Activated CD4-positive, alpha-beta T cell treated with anti-CD3 and anti-CD28 coated beads, Interleukin-2, Interleukin-4, amounts not matched to agents 100 ng/mL and 50 ng/mL, durations not matched to agents 16 hours and 8 hours (primary cell): Measurements from ENCODE around the gene RWDD2A.

Experiments used
- DNase-seq: peaks from one replicate; pipeline ENCODE4 v3.0.0-alpha.2; 2020; ENCODE audit warnings: low spot score

RWDD2A gene

GRCh38 chr6:83199173-83199862 lies 6.2 kb downstream of the RWDD2A start:
- no peak for DNase-seq

DNA sequence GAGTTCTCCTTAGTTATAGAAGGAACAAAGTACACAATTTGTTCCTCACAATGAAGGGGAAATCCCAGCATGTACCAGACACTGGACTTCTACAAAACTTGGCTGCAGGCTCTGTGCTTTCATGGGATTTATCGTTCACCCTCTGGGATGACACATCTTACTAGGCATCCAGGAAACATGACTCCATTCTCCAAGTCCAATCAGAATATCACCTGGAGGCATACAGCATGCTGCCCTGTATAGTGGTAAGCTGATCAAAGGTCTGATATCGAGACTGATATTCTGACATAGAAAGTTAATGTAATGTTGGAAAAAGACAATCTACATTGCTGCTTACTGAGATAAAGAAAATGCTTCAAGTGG lies 6.7 kb downstream of the RWDD2A start:
- no peak for DNase-seq

DNA sequence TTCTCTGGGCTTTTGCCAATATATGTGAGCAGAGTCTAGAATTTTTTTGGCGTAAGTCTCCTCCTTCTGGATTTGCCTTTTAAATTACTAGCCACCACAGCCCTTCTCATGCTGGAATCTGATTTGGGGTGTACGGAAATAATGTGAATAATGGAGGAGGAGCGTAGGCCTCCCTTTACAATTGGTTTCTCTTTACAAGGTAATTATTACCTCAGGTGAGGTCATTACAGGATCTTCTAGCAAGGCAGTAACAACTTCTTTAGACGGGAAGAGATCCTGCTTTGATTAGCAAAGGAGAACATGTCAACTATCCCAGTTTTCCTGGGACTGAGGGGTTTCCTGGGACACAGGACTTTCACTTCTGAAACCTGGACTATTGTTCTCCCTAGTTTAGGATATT lies 8.9 kb downstream of the RWDD2A start:
- DNase-seq = no peak

GRCh38 chr6:83215131-83216047 lies 22.2 kb downstream of the RWDD2A start:
- peak; percentile 62 for DNase-seq

DNA sequence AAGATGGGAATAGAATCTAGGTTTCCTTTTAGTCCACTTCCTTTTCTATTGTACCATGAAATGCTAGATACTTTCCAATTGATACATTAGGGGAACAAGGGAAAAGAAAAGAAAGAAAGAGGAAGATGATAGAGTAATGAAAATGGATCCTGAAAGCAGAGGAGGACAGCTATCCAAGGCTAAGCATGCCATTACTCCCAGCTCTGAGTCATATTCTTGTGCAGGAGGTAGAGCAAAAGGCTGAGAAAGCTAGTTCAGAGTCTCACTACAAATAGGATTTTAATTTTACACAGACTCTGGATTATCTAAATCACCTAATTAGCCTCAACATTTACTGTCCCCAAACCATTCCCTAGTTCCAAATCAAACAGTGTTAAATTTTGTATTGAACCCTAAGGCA lies 23.6 kb downstream of the RWDD2A start:
- DNase-seq = no peak

DNA sequence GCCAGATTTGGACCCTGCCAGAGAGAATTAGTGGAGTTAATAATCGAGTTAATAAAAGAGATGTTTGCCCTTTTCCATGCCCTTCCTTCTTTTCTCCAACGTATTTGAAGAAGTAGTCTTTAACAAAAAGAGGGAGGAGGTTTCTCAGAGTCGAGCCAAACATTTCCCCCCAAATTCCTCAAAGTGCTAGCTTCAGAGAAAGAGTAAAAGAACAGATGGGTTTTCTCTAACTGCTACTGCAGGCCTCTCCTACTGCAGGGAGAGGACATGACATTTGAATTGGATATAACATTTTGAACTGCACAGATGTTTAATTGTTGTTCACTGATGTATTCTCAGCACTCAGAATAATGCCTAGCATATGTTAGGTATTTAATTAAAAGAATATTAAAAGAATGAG lies 25.5 kb downstream of the RWDD2A start:
- no peak for DNase-seq

GRCh38 chr6:83220121-83220520 lies 27.0 kb downstream of the RWDD2A start:
- DNase-seq = no peak

DNA sequence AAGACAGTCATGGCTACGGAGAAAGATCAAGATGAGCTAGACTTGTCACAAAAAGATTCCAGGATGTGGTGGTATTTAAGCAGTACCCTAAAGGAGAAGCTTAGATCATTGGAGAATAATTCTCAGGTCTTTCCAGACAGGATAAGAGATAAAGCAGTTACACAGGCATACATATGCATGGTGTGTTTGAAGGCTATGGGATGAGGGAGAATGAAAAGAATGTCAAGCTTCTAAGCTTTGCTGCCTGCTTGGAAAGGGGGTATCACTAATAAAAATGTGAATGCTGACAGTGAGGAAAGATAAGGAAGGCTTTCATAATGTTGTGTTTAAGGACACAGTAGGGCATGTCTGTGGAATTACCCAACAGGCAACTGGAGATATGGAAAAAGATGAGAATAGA lies 28.1 kb downstream of the RWDD2A start:
- no peak for DNase-seq

DNA sequence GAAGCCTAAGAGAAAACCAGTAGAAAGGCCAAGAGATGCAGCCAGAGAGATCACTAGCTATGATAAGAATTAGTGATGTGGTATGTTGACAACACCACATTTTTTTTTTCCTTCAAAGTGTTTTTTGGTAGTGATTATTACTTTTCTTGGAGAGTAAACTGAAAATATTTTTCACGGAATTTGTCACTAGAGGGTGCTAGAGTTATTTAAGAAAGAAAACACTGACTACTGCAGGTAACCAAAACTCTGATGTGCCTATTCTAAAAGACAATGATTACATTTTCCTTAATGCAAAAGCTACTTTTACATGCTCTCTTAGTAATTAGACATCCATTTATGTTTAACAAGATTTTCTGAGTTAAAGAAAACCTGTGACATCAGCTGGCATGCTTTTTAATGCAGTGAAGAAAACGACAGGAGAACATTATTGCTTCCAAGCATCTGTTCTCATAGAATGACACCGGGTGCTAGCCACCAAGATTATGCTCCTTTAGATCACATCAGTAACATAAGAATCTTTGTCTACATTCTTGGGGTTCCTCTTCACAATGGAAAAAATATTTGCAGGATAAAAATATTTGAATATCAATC lies 28.8 kb downstream of the RWDD2A start:
- peak; percentile 29 for DNase-seq

- no peak for DNase-seq
Measured at GRCh38 chr6:83226517-83226916, 33.4 kb downstream of the RWDD2A start.

DNA sequence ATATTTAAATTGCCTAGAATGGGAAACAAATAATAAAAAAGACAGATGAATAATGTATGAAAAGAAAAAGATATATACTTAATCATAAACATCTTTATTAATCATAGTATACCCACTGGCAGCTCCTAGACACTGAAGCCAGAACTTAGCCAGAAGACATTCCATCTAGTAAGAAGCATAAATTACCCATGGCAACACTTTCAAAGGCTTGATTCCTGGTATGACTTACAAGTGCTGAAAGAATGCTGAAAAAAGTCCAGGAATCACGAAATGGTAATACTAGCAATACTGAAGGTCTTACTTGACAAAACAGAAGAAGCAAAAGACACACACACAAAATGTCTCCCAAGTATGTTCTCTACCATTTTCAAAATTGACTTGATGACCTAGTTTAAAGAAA lies 38.0 kb downstream of the RWDD2A start:
- no peak for DNase-seq

DNA sequence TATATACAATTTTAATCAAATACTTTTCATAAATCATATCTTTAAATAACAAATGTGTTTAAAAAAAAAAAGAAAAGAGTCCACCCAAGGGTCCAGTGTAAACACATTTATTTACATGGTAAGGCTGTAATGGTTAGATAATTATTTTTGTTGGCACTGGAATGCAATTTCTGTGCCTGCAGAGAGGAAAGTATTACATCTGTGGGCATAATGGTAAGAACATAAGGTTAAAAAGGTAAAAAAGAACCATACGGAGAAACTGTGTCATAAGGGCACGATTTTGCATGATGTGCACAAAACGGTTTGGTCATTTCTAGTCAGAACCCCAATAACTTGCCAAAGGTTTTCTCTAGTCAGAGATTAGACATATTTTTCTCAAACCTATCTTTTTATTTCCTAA lies 54.3 kb downstream of the RWDD2A start:
- no peak for DNase-seq
